Myocyte (in vitro differentiated cells): ENCODE results near the gene C2CD3. TPM values are rescaled to one million over a fixed set of nuclear protein-coding genes. Genes with fewer than 3 reads are reported as not detected.

Experiments used
- DNase-seq: peaks from one replicate; pipeline ENCODE4 v3.0.0-alpha.2; 2012; ENCODE audit warnings: low read depth
- polyA plus RNA-seq: library from polyadenylated mRNA; unstranded; fragments of >200 nt; gene quantifications from one replicate; pipeline ENCODE4 v1.2.1, GENCODE V29; 2012; ENCODE audit warnings: missing spikeins
- total RNA-seq: library from RNA; depleted of rRNA; stranded (reverse); fragments of >200 nt; gene quantifications from 2 replicates; pipeline ENCODE4 v1.2.3, GENCODE V29; 2014

The C2CD3 gene, protein sequence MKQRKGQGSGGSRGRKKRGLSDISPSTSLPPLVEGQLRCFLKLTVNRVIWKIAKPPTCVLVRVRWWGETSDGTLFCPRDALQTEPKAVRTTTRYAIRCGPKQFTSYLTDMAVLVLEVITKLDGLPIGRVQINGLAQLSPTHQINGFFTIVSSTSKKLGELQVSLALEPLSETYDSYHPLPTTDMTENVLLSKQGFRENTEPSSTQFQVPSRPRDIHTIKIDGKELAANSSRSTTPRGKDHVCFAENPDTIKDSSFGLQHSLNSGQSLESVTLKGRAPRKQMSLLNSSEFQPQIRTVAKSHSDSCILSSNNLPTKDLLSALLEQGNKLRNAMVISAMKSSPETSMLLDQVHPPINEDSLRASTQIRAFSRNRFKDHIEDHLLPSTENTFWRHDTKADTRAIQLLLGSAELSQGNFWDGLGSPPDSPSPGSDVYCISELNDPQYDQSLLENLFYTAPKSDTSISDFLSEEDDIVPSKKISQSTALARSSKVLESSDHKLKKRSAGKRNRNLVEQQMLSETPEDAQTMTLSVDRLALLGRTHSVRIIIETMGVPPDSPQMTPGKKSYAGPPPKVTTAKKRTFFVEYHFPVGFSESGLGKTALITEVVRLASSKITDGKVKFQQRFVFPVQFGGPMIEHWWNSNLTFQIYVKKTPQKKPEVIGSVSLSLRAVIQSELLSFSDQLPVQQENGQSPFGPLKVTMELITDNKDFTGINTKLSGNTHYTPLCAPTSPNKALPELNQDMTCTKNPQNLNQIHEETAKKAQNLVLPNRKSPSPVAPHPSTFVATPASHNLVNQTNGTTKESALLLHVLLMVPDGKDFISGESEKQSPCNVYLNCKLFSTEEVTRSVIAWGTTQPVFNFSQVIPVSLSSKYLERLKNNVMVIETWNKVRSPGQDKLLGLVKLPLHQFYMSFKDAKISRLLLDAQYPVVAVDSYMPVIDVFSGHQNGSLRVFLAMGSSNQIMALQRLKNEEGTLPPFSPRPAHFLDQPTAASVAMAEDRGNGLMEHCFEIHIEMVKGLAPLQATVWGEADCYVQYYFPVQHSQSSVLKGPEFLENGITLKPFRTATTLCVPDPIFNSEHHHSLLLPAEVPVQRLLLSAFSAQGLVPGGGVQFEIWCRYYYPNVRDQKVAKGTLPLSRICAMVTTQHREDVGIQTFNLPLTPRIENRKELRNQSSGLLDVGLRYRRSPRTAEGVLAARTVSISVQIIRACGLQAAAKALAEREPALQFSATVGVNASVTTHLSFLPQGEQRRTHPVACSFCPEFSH (N-terminal part only)
- total RNA-seq, result 54.0 and 55.6 TPM in 2 replicates
- 28.6 TPM for polyA plus RNA-seq

DNA sequence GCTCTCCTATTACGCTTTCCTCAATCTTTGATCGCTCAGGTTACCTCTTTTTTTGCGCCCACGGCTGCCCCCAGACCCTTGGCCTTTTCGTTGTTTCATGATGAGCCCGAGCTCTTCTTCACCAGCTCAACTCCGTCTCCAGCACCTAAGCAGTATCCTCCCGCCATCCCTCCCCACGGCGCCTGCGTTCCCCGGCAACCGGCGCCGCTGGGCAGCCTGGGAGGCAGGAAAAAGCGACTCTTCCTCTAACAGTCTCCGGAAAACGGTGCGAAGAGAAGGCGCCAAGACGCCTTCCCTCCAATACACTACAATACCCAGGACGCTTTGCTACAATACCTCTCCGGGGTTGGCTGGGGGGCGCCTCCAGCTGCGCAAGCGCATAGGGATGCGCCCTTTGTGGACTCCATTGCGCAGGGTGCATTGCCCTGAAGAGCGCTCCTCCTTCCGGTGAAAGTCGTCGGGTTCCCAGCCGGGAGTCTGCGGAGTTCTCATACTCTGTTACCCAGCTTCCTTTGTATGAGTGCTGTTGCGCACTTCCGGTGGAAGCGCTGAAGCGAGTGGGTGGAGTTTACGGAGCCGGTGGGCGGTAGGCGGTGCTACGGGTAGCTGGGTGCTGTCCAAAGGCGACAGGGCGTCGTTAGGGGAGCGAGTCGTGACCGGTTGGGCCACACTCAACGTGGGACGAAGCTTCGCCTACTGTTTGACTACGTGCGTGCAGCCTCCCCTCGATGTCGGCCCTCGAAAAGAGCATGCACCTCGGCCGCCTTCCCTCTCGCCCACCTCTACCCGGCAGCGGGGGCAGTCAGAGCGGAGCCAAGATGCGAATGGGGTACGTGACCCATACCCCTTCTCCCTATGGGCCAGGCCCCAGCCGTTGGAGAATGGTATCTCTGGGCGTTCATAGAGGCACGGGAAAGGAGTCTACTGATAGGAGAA lies at the start of gene C2CD3, which contains the start of gene PPME1:
Gene C2CD3, minus strand, starts transcription at position 309 of the 936 bp plus-strand sequence. Its CDS starts 210 bp downstream, at position 99.
Gene PPME1, plus strand, starts transcription at position 596 of the 936 bp plus-strand sequence. Its CDS starts 133 bp downstream, at position 729.
- peak; percentile 100 for DNase-seq

DNA sequence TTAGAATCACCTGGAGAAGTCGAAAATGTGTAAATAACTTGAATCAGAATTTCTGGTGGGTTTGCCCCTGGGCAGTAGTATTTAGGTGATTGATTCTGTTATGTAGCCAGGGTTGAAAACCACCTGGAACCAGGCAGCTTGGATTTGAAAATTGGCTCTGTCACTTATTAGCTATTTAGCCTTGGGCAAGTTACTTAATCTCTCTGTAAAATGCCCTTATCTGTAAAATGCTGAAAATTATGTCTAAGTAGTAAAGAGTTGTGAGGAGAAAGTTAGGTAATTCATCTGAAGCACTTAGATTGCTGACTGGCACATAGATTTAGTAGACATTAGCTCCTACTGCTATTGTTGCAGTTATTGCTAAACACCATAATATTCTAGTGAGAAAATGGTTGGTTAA lies 49.6 kb upstream of the C2CD3 start:
- DNase-seq, result no peak

DNA sequence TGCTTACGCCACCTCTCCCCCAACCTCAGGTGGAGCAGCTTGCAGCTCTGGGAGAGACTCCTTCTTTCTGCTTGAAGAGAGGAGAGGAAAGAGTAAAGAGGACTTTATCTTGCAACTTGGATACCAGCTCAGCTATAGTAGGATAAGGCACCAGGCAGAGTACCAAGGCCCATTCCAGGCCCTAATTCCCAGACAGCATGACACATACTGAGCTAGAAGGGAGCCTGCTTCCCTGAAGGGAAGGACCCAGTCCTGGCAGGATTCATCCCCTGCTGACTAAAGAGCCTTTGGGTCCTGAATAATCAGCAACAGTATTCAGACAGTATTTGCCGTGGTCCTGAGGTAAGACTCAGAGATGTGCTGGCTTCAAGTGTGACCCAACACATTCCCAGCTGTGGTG lies 41.7 kb upstream of the C2CD3 start:
- peak; percentile 9 for DNase-seq

DNA sequence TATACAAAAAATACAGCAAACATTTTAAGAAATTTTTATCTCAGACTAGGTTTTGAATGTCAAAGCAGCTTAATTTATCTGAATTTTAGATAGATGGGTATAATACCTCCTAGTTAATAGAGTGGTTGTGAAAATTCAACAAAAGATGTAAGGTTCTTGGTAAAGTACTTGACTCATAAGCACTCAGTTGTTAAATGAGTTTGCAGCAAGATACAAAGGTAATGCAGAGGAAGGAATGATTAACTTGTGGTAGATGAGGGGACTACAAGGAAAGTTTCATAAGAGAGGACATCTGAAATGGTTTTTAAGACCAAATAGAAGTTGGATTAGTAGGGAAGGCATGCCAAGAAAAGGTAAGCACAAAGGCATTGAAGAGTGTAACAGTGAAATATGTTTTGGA lies 37.7 kb upstream of the C2CD3 start:
- DNase-seq, result no peak

DNA sequence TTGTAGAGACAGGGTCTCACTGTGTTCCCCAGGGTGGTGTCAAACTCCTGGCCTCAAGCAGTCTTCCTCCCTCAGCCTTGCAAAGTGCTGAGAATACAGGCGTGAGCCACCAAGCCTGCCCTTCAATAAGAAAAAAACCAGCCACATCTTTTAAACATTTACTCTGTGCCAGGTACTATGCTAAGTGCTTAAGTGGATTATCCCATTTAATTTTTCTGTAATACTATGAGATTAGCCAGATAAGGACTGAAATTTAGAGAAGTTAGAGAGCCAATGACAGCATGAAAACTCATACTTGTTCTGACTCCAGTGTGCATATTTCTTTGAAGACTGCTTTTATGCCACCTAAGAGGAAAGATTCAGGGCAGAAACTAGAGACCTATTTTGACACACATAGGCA lies 35.9 kb upstream of the C2CD3 start:
- no peak for DNase-seq

DNA sequence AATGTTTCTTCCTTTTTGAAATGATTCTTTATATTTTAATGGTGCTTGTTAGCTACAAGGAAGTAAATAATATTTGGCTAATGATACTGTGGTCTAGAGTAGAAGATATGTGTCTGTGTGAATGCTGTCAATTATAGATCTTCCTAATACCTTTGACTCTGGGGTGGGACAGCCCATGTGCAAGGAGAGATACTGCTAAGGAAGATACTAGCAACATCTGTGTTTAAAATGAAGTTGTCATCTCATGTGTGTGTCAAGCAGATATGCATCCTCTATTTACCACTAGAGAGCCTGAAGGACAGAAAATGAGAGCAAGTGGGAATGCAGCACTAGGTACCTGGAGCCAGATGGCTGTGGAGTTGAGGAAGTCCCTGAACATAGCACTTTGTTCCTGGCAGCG lies 34.4 kb upstream of the C2CD3 start:
- DNase-seq, result no peak

DNA sequence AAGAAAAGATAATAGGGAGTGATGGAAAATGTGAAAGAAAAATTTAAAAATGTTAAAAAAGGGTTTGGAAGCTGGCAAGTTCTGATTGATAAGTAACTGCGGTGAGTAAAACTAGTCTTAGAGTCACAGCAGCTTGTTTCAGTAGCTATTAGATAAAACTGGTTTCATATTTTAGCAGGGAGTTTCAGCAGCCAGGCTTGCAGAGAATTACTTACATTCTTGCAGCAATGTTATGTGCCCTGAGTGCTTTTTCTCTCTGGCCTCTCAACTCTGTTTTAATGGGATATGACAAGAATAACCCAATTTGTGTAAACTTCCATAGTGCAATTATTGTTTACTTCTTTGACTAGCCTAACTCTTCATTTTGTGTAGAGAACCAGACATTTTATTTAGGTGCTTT lies 33.9 kb upstream of the C2CD3 start:
- DNase-seq, result no peak

DNA sequence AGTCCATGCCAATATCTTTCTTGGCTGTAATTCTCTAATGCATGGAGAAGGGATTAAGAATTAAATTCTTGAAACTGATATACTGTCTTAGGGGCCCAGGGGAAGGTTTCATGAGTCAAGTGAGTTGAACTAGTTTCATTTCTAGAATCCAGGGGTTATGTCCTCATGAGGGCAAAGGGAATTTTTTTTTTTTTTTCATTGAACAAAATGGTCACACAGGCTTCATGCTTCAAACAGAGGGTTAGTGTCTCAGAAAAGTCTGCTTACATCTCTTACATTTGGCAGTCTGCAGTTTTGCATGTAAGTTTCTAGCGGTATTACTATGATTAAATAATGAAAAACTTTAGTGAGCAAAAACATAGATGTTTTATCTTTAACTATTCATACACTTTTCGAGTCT lies 33.2 kb upstream of the C2CD3 start:
- DNase-seq, result no peak

DNA sequence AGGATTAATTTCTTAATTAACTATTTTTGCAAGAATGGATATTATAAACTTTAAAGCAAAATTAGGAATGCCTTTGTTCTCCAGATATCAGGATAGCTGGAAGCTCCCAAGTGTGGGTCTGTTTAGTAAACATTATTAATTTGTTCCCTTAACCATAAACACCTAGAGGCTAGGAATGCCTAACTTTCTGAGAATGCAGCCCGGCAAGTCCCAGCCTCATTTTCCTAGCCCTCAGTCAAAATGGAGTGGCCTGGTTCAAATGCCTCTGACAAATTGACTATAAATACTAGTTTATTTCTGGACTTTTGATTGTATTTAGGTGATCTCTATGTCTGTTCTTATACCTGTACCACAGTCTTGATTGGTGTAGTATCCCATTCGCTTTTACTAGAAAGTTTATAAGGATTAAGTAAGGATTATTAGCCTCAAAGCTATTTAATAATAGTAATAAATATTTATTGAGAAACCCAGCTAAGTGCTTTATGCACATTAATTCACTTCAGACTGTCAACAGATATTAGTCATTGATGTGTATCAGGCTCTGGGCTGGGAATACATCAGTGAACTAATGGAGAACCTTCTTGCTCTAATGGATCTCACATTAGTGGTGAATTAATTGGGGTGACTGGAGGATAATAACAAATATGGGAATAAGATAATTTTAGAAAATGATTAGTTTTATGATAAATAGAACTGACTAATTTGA lies 26.1 kb upstream of the C2CD3 start:
- DNase-seq, result no peak

DNA sequence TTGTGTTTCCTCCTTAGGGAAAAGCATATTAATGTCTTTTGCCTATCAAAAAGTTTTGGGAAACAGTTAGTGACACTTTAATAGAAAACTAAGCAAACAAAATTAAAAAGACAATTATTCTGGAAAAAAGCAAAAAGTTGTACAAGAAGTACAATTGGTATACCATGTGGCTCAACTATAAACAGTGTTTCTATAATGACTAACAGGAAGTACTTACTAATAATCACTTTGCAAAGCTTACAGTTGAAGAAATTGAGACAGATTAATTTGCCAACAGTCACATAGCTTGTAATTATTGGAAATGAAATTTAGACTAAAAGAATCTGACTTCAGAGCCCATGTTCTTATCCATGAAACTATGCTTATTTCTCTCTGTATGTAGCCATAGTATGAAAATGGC lies 25.0 kb upstream of the C2CD3 start:
- DNase-seq, result no peak

DNA sequence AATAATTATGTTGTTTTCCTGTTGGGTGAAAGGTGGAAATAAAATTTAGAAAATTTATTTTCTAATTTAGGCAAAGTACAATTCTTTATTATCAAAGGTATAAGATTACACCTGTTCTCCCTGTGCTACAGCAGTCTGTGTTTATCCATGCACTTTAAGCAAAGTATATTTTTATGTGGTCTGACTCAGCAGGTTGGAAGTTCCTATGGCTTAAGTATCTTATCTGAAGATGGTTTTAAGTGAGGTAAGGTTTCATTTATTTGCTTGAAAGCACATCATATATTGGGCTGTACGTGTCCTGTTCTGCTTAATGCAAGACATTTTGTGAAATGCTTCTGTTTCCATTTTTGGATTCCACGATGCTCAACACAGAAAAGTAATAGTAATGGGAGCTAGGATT lies 14.9 kb upstream of the C2CD3 start:
- no peak for DNase-seq

DNA sequence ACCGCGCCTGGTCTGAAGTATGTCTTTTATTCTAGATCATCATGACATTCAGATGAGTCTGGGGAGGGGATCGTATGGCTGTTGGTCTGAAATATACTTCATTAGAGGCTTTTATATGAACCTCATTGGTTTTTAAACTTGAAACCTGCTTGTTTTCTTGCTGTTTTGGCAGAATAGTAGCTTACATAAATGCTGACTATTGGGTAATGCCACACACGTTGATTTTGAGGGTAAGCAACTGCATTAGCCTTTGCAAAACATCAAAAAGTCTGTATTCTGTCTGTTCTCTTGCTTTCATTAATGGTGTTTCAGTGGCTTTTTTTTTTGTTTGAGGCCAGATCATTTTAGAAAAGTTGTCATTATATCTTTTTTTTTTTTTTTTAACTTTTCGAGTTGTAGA lies 14.5 kb upstream of the C2CD3 start:
- no peak for DNase-seq

DNA sequence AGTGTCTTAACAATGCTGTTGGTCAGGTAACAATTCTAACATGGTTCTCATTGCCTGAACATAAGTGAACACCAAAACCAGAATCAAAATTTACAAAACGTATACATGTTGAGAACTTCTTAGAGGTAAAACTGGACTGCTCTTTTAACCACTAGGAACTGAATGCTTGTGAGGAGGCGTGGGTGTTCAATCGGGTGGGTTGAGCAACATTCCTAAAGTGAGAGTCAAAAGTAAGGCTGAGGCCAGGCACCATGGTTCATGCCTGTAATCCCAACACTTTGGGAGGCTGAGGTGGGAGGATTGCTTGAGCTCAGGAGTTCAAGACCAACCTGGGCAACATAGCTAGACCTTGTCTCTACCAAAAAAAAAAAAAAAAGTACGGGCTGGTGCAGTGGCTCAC lies 11.8 kb upstream of the C2CD3 start:
- no peak for DNase-seq

DNA sequence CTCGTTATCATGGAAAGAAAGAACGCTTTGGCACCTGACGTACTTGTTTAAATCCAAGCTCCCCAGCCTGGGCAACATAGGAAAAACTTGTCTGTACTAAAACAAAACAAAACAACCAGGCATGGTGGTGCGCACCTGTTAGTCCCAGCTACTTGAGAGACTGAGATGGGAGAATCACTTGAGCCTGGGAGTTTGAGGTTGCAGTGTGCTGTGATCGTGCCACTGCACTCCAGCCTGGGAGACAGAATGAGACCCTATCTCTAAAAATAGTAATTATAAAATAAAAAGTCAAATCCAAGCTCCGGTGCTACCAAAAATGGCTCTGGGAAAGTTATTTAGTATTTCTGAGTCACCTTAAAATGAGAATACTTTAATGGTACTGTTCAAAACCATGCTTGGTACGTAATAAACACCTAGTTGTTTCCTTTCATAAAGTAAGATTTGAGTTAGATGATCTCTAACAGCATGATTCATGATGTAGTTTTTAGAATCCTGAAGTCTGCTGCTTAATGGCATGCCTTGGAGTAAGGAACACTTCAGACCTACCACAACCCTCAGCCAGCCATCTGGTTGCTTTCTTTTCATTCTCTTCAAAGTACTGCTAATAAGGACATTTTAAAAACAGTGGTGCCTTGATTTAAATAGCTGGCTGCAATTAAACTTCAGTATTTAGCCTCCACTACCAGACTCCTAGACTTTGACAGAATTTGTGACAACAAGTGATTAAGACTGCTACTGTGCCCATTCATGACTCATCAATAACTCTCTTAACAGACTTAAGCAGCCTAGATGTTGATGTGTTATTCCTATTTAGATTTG lies 8.6 kb upstream of the C2CD3 start:
- peak; percentile 73 for DNase-seq

DNA sequence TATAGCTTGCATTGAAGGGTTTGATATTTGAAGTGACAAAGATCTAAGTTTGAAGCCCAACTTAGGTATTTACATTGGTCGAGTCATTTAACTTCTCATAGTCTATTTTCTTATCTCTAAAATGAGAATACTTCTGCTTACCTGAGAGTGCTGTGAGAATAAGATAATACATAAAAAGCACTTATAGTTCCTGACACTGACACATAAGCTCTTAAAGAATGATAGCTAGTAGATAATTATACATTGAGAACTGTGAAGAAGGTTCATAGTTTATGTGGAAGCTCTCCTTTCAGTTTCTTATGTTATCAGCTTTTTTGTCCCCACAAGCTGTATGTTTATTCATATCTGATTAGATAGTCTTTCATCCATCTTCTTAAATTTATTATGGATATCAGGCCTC lies 5.1 kb upstream of the C2CD3 start:
- no peak for DNase-seq

DNA sequence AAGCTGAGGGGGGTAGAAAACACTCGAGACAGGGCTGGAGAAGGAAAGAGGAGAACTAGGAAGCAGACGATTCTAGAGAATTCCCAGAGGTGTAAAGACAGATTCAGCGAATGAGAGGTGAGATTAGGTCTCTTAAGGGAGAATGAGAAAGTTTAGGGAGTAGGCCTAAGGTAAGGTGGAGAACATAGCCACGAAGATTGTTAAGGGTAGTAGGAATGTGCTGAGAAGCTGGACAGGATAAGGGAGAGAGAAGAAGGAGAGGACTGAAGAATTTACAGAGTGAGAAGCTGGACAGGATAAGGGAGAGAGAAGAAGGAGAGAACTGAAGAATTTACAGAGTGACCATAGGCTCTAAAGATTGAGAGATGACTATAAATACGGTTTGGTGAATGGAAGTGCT lies 1.2 kb upstream of the C2CD3 start:
- peak; percentile 26 for DNase-seq

DNA sequence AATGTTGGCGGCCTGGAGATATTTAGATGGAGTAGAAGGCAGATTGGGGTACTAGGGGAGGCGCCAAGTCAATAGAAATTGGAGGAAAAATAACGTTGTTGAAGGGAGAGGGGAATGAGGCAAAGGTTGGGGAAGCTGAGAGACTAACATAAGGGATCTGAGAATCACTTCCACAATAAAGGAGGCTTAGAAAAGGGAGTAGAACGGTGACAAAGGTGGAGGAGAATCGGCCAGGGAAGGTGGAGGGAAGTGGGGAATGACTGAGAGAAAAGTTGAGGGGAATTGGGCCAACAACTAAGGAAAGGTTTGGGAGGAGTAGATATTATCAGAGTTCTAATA lies 797 bp upstream of the C2CD3 start:
- no peak for DNase-seq

DNA sequence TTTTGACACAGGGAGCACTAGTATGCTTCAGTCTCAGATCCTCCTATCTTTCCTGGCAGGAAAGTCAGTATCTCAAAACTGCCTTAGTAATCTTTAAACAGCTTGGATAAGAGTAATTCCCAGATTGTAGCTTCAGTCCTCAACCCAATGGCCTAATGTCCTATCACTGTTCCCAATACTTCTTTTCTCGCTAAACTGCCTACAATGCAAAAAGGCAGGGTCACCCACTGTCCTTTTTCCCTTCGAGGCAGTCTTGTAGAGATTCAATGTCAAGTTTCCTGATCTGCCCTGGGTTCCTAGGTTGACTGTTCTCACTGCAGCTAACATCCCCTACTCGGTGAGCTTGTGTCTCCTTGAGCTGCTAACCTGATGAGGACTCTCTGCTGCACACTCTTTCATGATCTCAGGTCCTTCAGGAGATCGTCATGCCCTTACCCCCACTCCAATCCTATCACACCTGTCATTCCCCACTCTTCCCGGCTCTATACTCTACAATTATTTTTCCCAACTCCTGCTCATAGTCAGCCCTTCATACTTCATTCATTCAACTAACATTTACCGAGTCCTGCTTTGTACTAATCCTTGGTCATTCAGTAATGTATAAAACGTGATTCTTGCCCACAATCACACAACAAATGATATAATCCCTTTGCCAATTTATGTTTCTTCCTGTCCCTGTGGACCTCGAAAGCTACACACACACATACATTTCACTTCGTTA lies 904 bp downstream of the C2CD3 start:
- DNase-seq, result no peak
